Measurements from ENCODE around the gene NDUFB3.
"Not testable (repeated sequence)": the region's sequence is repeated elsewhere in the genome, so short reads cannot be mapped to it uniquely, and the experiment has no call there.

NDUFB3 gene

GRCh38 chr2:201071479-201072200, at the start of gene NDUFB3, which contains the start of gene HYCC2:
NDUFB3 (plus strand) TSS chr2:201072001; CDS start chr2:201078883, 6,882 bp downstream.
HYCC2 (minus strand) TSS chr2:201071671; CDS start chr2:201024009, 47,662 bp downstream.
- peak; percentile 95 for DNase-seq (ENCODE audit: low spot score)

GRCh38 chr2:201024518-201024917, 47.3 kb upstream of the NDUFB3 start:
- no peak for DNase-seq (ENCODE audit: low spot score)

GRCh38 chr2:201034355-201034754, 37.4 kb upstream of the NDUFB3 start:
- not testable (repeated sequence) for DNase-seq (ENCODE audit: low spot score)

GRCh38 chr2:201038361-201038760, 33.4 kb upstream of the NDUFB3 start:
- DNase-seq (ENCODE audit: low spot score) = not testable (repeated sequence)

- DNase-seq (ENCODE audit: low spot score) = no peak
Measured at GRCh38 chr2:201038855-201039254, 32.9 kb upstream of the NDUFB3 start.

- DNase-seq (ENCODE audit: low spot score) = no peak
Measured at GRCh38 chr2:201040867-201041628, 30.8 kb upstream of the NDUFB3 start.

- not testable (repeated sequence) for DNase-seq (ENCODE audit: low spot score)
Measured at GRCh38 chr2:201042451-201042850, 29.4 kb upstream of the NDUFB3 start.

GRCh38 chr2:201043050-201043449, 28.8 kb upstream of the NDUFB3 start:
- not testable (repeated sequence) for DNase-seq (ENCODE audit: low spot score)

GRCh38 chr2:201046881-201047280, 24.9 kb upstream of the NDUFB3 start:
- DNase-seq (ENCODE audit: low spot score) = no peak

GRCh38 chr2:201049455-201049854, 22.3 kb upstream of the NDUFB3 start:
- peak; percentile 18 for DNase-seq (ENCODE audit: low spot score)

GRCh38 chr2:201057087-201057521, 14.7 kb upstream of the NDUFB3 start:
- no peak for DNase-seq (ENCODE audit: low spot score)

GRCh38 chr2:201057715-201058248, 14.0 kb upstream of the NDUFB3 start:
- DNase-seq (ENCODE audit: low spot score) = no peak

GRCh38 chr2:201058914-201059313, 12.9 kb upstream of the NDUFB3 start:
- DNase-seq (ENCODE audit: low spot score) = no peak

GRCh38 chr2:201059961-201060755, 11.6 kb upstream of the NDUFB3 start:
- DNase-seq (ENCODE audit: low spot score) = no peak

- not testable (repeated sequence) for DNase-seq (ENCODE audit: low spot score)
Measured at GRCh38 chr2:201063516-201063915, 8.3 kb upstream of the NDUFB3 start.

- DNase-seq (ENCODE audit: low spot score) = no peak
Measured at GRCh38 chr2:201064797-201065329, 6.9 kb upstream of the NDUFB3 start.

GRCh38 chr2:201070948-201071478, 788 bp upstream of the NDUFB3 start:
- DNase-seq (ENCODE audit: low spot score) = peak; percentile 27

GRCh38 chr2:201072201-201072530, 365 bp downstream of the NDUFB3 start:
- DNase-seq (ENCODE audit: low spot score) = no peak

GRCh38 chr2:201073071-201073470, 1.3 kb downstream of the NDUFB3 start:
- no peak for DNase-seq (ENCODE audit: low spot score)

- no peak for DNase-seq (ENCODE audit: low spot score)
Measured at GRCh38 chr2:201074996-201075395, 3.2 kb downstream of the NDUFB3 start.

- DNase-seq (ENCODE audit: low spot score) = no peak
Measured at GRCh38 chr2:201084863-201085262, 13.1 kb downstream of the NDUFB3 start.

- no peak for DNase-seq (ENCODE audit: low spot score)
Measured at GRCh38 chr2:201090574-201090973, 18.8 kb downstream of the NDUFB3 start.

Measured in SW480 (cell line).